Stomach (tissue), 9 donors: ENCODE measurements around the gene ADGRA1. TPM values are rescaled to one million over a fixed set of nuclear protein-coding genes. Genes with fewer than 3 reads are reported as not detected.

ENCODE experiments used
- DNase-seq, 2 donors: peaks; one replicate each; pipeline versions ENCODE4 v3.0.0 to v3.0.0-alpha.2; 2013 to 2019
- H3K27ac ChIP-seq, 5 donors: fragments of 200-600 bp in 4 of 5; sonication (generic) in 4 of 5; one replicate each; pipeline ENCODE4 v1.5.1; 2013 to 2019; ENCODE audit warnings: mild to moderate bottlenecking in 1 of 5, moderate library complexity in 1 of 5
- H3K27me3 ChIP-seq, 3 donors: fragments of 200-600 bp; sonication (generic); one replicate each; pipeline ENCODE4 v1.5.1; 2017 to 2019; ENCODE audit warnings: mixed run types in 1 of 3
- H3K36me3 ChIP-seq, 4 donors: fragments of 200-600 bp; sonication (generic); 1 replicate in 3 of 4; 2 replicates in 1 of 4; pipeline ENCODE4 v1.5.1; 2016 to 2019
- H3K4me1 ChIP-seq, 4 donors: fragments of 200-600 bp; sonication (generic); one replicate each; pipeline ENCODE4 v1.5.1; 2016 to 2019
- H3K4me3 ChIP-seq, 4 donors: fragments of 200-600 bp; sonication (generic) in 3 of 4; one replicate each; pipeline ENCODE4 v1.5.1; 2016 to 2019; ENCODE audit warnings: mild to moderate bottlenecking in 1 of 4
- H3K9me3 ChIP-seq, 4 donors: fragments of 200-600 bp; sonication (generic); one replicate each; pipeline ENCODE4 v1.5.1; 2016 to 2019
- CTCF ChIP-seq, 7 experiments: fragments of 450-650 bp in 4 of 7; fragments of 200-600 bp in 3 of 7; sonication (generic) in 3 of 7; IDR thresholded peaks; one replicate each; pipeline ENCODE4 v1.5.1; 2016 to 2019; ENCODE audit warnings: antibody characterized with exemption in 7 of 7, control low read depth in 2 of 7, mild to moderate bottlenecking in 1 of 7
- EP300 ChIP-seq: sonication (generic); formaldehyde crosslinking; IDR thresholded peaks from one replicate; pipeline ENCODE4 v1.6.1; 2017; ENCODE audit warnings: antibody characterized with exemption
- POLR2A ChIP-seq, 4 donors: fragments of 450-650 bp; IDR thresholded peaks; one replicate each; pipeline ENCODE4 v1.6.1; 2016; ENCODE audit warnings: antibody characterized with exemption in 4 of 4, control low read depth in 2 of 4, mild to moderate bottlenecking in 1 of 4, moderate library complexity in 1 of 4
- POLR2AphosphoS5 ChIP-seq, 3 donors: sonication (generic); formaldehyde crosslinking; IDR thresholded peaks; one replicate each; pipeline ENCODE4 v1.6.1; 2016; ENCODE audit warnings: antibody characterized with exemption in 3 of 3
- WGBS, 5 donors: extraction: QIAGEN DNeasy Blood & Tissue Kit in 3 of 5; methylation state at CpG; one replicate each; pipeline versions ENCODE4 v1.1.5 to v1.1.7; 2013 to 2018; 5-methylcytosine and 5-hydroxymethylcytosine counted together
- intact Hi-C: fragments of 100-400 bp; cut with DNase I; formaldehyde crosslinking; loops from one replicate; pipeline ENCODE4 v1.15.1; 2023; ENCODE audit warnings: low total_unique reads
- polyA plus RNA-seq, 3 donors: library from polyadenylated mRNA; stranded (reverse); fragments of 200-250 nt; gene quantifications; one replicate each; pipeline ENCODE4 v1.2.3, GENCODE V29; 2013
- total RNA-seq, 5 donors: library from RNA; depleted of rRNA; stranded (reverse); fragments of >200 nt; gene quantifications; one replicate each; pipeline versions ENCODE4 v1.1.0 to v1.2.3, GENCODE V29; 2014 to 2016
- donor health status: healthy with polysubstance abuse.
- donor health status: Bipolar disorder and iron deficiency.
- donor health status: healthy.

Gene ADGRA1
- total and polyA plus RNA-seq, 8 donors = under 0.01 to 0.73 (median 0.14) TPM; not detected in 5

GRCh38 chr10:133046390-133046765 lies 41.3 kb upstream of the ADGRA1 start:
- H3K4me1 ChIP-seq = no peaks in the 10 kb centered on the region
- intact Hi-C loops = no loop called here
- H3K9me3 ChIP-seq = no peaks in the 10 kb centered on the region
- H3K36me3 ChIP-seq = no peaks in the 10 kb centered on the region
- no peak for TF ChIP-seq EP300
- no peak for TF ChIP-seq POLR2A (IDR thresholded peaks at IDR 0.05)
- TF ChIP-seq CTCF (IDR thresholded peaks at IDR 0.05) = no peak
- no peak for TF ChIP-seq POLR2AphosphoS5 (IDR thresholded peaks at IDR 0.05)
- no peak overlapping the region for H3K4me3 ChIP-seq
- WGBS, 5 donors = 57 to 75% (median 63%) methylated on average over 9 to 14 of the region's 14 CpGs
- H3K27ac ChIP-seq = no peak overlapping the region
- DNase-seq = no peak
- H3K27me3 ChIP-seq = peaks cover 0 to 98% (median 11%) of the 10 kb centered on the region in 3 donors

GRCh38 chr10:133047526-133048123 lies 40.1 kb upstream of the ADGRA1 start:
- Histone ChIP-seq H3K27me3 (peaks cover 0 to 93% (median 11%) of the 10 kb centered on the region in 3 donors), H3K4me1 (no peaks in the 10 kb centered on the region), H3K9me3 (no peaks in the 10 kb centered on the region), H3K27ac (no peak overlapping the region), H3K36me3 (no peaks in the 10 kb centered on the region), H3K4me3 (no peak overlapping the region)
- intact Hi-C loops = no loop called here
- TF ChIP-seq CTCF (IDR thresholded peaks at IDR 0.05) (no peak), POLR2A (IDR thresholded peaks at IDR 0.05) (no peak), EP300 (no peak), POLR2AphosphoS5 (IDR thresholded peaks at IDR 0.05) (no peak)
- WGBS, 5 donors = 77 to 89% (median 83%) methylated on average over 25 to 42 of the region's 42 CpGs
- no peak for DNase-seq

- WGBS, 5 donors = 42 to 64% (median 55%) methylated on average over 7 to 13 of the region's 13 CpGs
- DNase-seq = no peak
- Histone ChIP-seq H3K27ac (no peak overlapping the region), H3K4me1 (no peaks in the 10 kb centered on the region), H3K36me3 (no peaks in the 10 kb centered on the region), H3K4me3 (no peak overlapping the region), H3K27me3 (peaks cover 0 to 93% (median 11%) of the 10 kb centered on the region in 3 donors), H3K9me3 (no peaks in the 10 kb centered on the region)
- TF ChIP-seq POLR2AphosphoS5 (IDR thresholded peaks at IDR 0.05) (no peak), EP300 (no peak), POLR2A (IDR thresholded peaks at IDR 0.05) (no peak), CTCF (IDR thresholded peaks at IDR 0.05) (no peak)
- intact Hi-C loops = no loop called here
Measured at GRCh38 chr10:133048266-133048665, 39.5 kb upstream of the ADGRA1 start.

- intact Hi-C loops = no loop called here
- Histone ChIP-seq H3K36me3 (no peaks in the 10 kb centered on the region), H3K4me1 (no peaks in the 10 kb centered on the region), H3K4me3 (no peak overlapping the region), H3K27me3 (peaks cover 0 to 91% (median 11%) of the 10 kb centered on the region in 3 donors), H3K27ac (no peak overlapping the region), H3K9me3 (no peaks in the 10 kb centered on the region)
- WGBS, 5 donors = 78 to 86% (median 85%) methylated on average over 12 to 13 of the region's 13 CpGs; no CpG with 5 or more reads in 1 of the 5 donors
- TF ChIP-seq POLR2AphosphoS5 (IDR thresholded peaks at IDR 0.05) (no peak), EP300 (no peak)
- no peak for DNase-seq
Measured at GRCh38 chr10:133048926-133049325, 38.8 kb upstream of the ADGRA1 start.

GRCh38 chr10:133049639-133050038 lies 38.1 kb upstream of the ADGRA1 start:
- no peaks in the 10 kb centered on the region for H3K4me1 ChIP-seq
- 73 to 82% (median 78%) methylated on average over 4 to 11 of the region's 11 CpGs for WGBS, 5 donors

More at GRCh38 chr10:133049639-133050038, 38.1 kb upstream of the ADGRA1 start:
- Histone ChIP-seq H3K36me3 (no peaks in the 10 kb centered on the region), H3K27ac (no peak overlapping the region), H3K9me3 (no peaks in the 10 kb centered on the region), H3K4me3 (no peak overlapping the region), H3K27me3 (peaks cover 0 to 91% (median 7%) of the 10 kb centered on the region in 3 donors)
- TF ChIP-seq CTCF (IDR thresholded peaks at IDR 0.05) (no peak), POLR2A (IDR thresholded peaks at IDR 0.05) (no peak), EP300 (no peak), POLR2AphosphoS5 (IDR thresholded peaks at IDR 0.05) (no peak)
- intact Hi-C loops = no loop called here
- no peak for DNase-seq
